ENCODE measurements around the gene SYK.
"Not testable (repeated sequence)": the region's sequence is repeated elsewhere in the genome, so short reads cannot be mapped to it uniquely, and the experiment has no call there.

Gene SYK

GRCh38 chr9:90805006-90805996 lies 3.7 kb downstream of the SYK start:
- DNase-seq (no peak), ATAC-seq (replicated peaks) (no peak)
- Mint-ChIP-seq H3K4me3 (peak overlapping the region; percentile 80 to 98), H3K27me3 (no peaks in the 10 kb centered on the region), H3K27ac (peak overlapping the region; percentile 89), H3K9me3 (no peaks in the 10 kb centered on the region), H3K4me1 (peaks cover 51 to 92% of the 10 kb centered on the region in 2 donors), H3K36me3 (peaks cover 6 to 13% of the 10 kb centered on the region in 2 donors)

- H3K36me3 Mint-ChIP-seq, result peaks cover 9 to 18% of the 10 kb centered on the region in 2 donors
- H3K4me1 Mint-ChIP-seq, result peaks cover 45 to 86% of the 10 kb centered on the region in 2 donors
- H3K9me3 Mint-ChIP-seq, result no peaks in the 10 kb centered on the region
- ATAC-seq (replicated peaks) (no peak), DNase-seq (no peak)
- H3K4me3 Mint-ChIP-seq, result no peak overlapping the region
- no peaks in the 10 kb centered on the region for H3K27me3 Mint-ChIP-seq
- peak overlapping the region; percentile 11 for H3K27ac Mint-ChIP-seq
Observed at GRCh38 chr9:90807006-90807405, 5.4 kb downstream of the SYK start.

GRCh38 chr9:90808398-90808797 lies 6.8 kb downstream of the SYK start:
- H3K36me3 Mint-ChIP-seq, result peaks cover 12 to 18% of the 10 kb centered on the region in 2 donors
- H3K4me3 Mint-ChIP-seq, result peak overlapping the region; percentile 46 to 72
- no peaks in the 10 kb centered on the region for H3K9me3 Mint-ChIP-seq
- peaks cover 56 to 94% of the 10 kb centered on the region in 2 donors for H3K4me1 Mint-ChIP-seq
- DNase-seq (no peak), ATAC-seq (replicated peaks) (peak; percentile 36 to 41)
- H3K27me3 Mint-ChIP-seq, result no peaks in the 10 kb centered on the region
- H3K27ac Mint-ChIP-seq, result peak overlapping the region; percentile 88

- no peak for DNase-seq
- H3K4me3 Mint-ChIP-seq, result peak overlapping the region; percentile 44 to 72
- no peaks in the 10 kb centered on the region for H3K27me3 Mint-ChIP-seq
- peak; percentile 77 for ATAC-seq (replicated peaks)
- peaks cover 12 to 21% of the 10 kb centered on the region in 2 donors for H3K36me3 Mint-ChIP-seq
- peak overlapping the region; percentile 88 for H3K27ac Mint-ChIP-seq
- peaks cover 60 to 94% of the 10 kb centered on the region in 2 donors for H3K4me1 Mint-ChIP-seq
- no peaks in the 10 kb centered on the region for H3K9me3 Mint-ChIP-seq
Observed at GRCh38 chr9:90808890-90809685, 7.5 kb downstream of the SYK start.

GRCh38 chr9:90810691-90811090 lies 9.1 kb downstream of the SYK start:
- Mint-ChIP-seq H3K4me1 (peaks cover 63 to 94% of the 10 kb centered on the region in 2 donors), H3K9me3 (no peaks in the 10 kb centered on the region), H3K27me3 (no peaks in the 10 kb centered on the region), H3K4me3 (no peak overlapping the region), H3K27ac (peak overlapping the region; percentile 7), H3K36me3 (peaks cover 12 to 18% of the 10 kb centered on the region in 2 donors)
- DNase-seq (no peak), ATAC-seq (replicated peaks) (no peak)

GRCh38 chr9:90813046-90813445 lies 11.4 kb downstream of the SYK start:
- Mint-ChIP-seq H3K4me3 (no peak overlapping the region), H3K27me3 (no peaks in the 10 kb centered on the region), H3K27ac (peak overlapping the region; percentile 49), H3K36me3 (peaks cover 19 to 32% of the 10 kb centered on the region in 2 donors), H3K4me1 (peaks cover 60 to 91% of the 10 kb centered on the region in 2 donors), H3K9me3 (peaks cover 2 to 4% of the 10 kb centered on the region in 2 donors)
- ATAC-seq (replicated peaks), result no peak
- no peak for DNase-seq

GRCh38 chr9:90813523-90813922 lies 11.9 kb downstream of the SYK start:
- H3K4me3 Mint-ChIP-seq, result no peak overlapping the region
- peaks cover 57 to 91% of the 10 kb centered on the region in 2 donors for H3K4me1 Mint-ChIP-seq
- no peaks in the 10 kb centered on the region for H3K27me3 Mint-ChIP-seq
- no peak for DNase-seq
- ATAC-seq (replicated peaks), result peak in 1 of 2 donors; percentile 19
- H3K9me3 Mint-ChIP-seq, result peaks cover 2 to 4% of the 10 kb centered on the region in 2 donors
- H3K36me3 Mint-ChIP-seq, result peaks cover 19 to 36% of the 10 kb centered on the region in 2 donors
- H3K27ac Mint-ChIP-seq, result peak overlapping the region; percentile 52

GRCh38 chr9:90814355-90814754 lies 12.7 kb downstream of the SYK start:
- DNase-seq, result no peak
- no peak for ATAC-seq (replicated peaks)
- Mint-ChIP-seq H3K27me3 (no peaks in the 10 kb centered on the region), H3K9me3 (peaks cover 4 to 6% of the 10 kb centered on the region in 2 donors), H3K36me3 (peaks cover 21 to 38% of the 10 kb centered on the region in 2 donors), H3K4me3 (peak overlapping the region in 1 of 2 donors; percentile 81), H3K27ac (peak overlapping the region; percentile 96), H3K4me1 (peaks cover 56 to 91% of the 10 kb centered on the region in 2 donors)

GRCh38 chr9:90815183-90815943 lies 13.7 kb downstream of the SYK start:
- ATAC-seq (replicated peaks), result peak; percentile 66 to 75
- Mint-ChIP-seq H3K4me1 (peaks cover 51 to 86% of the 10 kb centered on the region in 2 donors), H3K27ac (peak overlapping the region; percentile 96), H3K4me3 (peak overlapping the region; percentile 78 to 81), H3K9me3 (peaks cover 7 to 11% of the 10 kb centered on the region in 2 donors), H3K36me3 (peaks cover 29 to 43% of the 10 kb centered on the region in 2 donors), H3K27me3 (no peaks in the 10 kb centered on the region)
- no peak for DNase-seq

- peak overlapping the region; percentile 78 to 81 for H3K4me3 Mint-ChIP-seq
Observed at GRCh38 chr9:90815944-90816357, 14.3 kb downstream of the SYK start.

GRCh38 chr9:90816690-90817089 lies 15.1 kb downstream of the SYK start:
- Mint-ChIP-seq H3K4me3 (peak overlapping the region in 1 of 2 donors; percentile 8), H3K36me3 (peaks cover 34 to 49% of the 10 kb centered on the region in 2 donors), H3K27me3 (no peaks in the 10 kb centered on the region), H3K27ac (no peak overlapping the region), H3K4me1 (peaks cover 58 to 88% of the 10 kb centered on the region in 2 donors), H3K9me3 (peaks cover 11 to 19% of the 10 kb centered on the region in 2 donors)
- DNase-seq, result no peak
- ATAC-seq (replicated peaks), result no peak

More at GRCh38 chr9:90815944-90816357, 14.3 kb downstream of the SYK start:
- Mint-ChIP-seq H3K4me1 (peaks cover 52 to 82% of the 10 kb centered on the region in 2 donors), H3K9me3 (peaks cover 7 to 12% of the 10 kb centered on the region in 2 donors), H3K27me3 (no peaks in the 10 kb centered on the region), H3K27ac (peak overlapping the region; percentile 96), H3K36me3 (peaks cover 26 to 41% of the 10 kb centered on the region in 2 donors)
- DNase-seq (no peak), ATAC-seq (replicated peaks) (peak; percentile 40 to 51)

GRCh38 chr9:90818279-90818678 lies 16.7 kb downstream of the SYK start:
- peaks cover 53 to 82% of the 10 kb centered on the region in 2 donors for H3K4me1 Mint-ChIP-seq
- H3K27ac Mint-ChIP-seq, result peak overlapping the region; percentile 20
- H3K9me3 Mint-ChIP-seq, result peaks cover 15 to 20% of the 10 kb centered on the region in 2 donors
- peaks cover 38 to 59% of the 10 kb centered on the region in 2 donors for H3K36me3 Mint-ChIP-seq
- ATAC-seq (replicated peaks) (no peak), DNase-seq (no peak)
- no peak overlapping the region for H3K4me3 Mint-ChIP-seq
- H3K27me3 Mint-ChIP-seq, result no peaks in the 10 kb centered on the region

- H3K27ac Mint-ChIP-seq, result peak overlapping the region; percentile 20
- peaks cover 43 to 67% of the 10 kb centered on the region in 2 donors for H3K36me3 Mint-ChIP-seq
- not testable (repeated sequence) for ATAC-seq (replicated peaks)
Observed at GRCh38 chr9:90820406-90820805, 18.8 kb downstream of the SYK start.

More at GRCh38 chr9:90820406-90820805, 18.8 kb downstream of the SYK start:
- peaks cover 18 to 20% of the 10 kb centered on the region in 2 donors for H3K9me3 Mint-ChIP-seq
- peaks cover 41 to 70% of the 10 kb centered on the region in 2 donors for H3K4me1 Mint-ChIP-seq
- H3K4me3 Mint-ChIP-seq, H3K27me3 Mint-ChIP-seq, DNase-seq: not testable (repeated sequence)

All from stimulated activated naive B cell treated with anti-CD40 and anti-IgM and Interleukin-4, amounts not matched to agents 10 μg/mL and 1 μg/mL and 100 μg/mL, for 72 hours (primary cell).